Stimulated activated CD4-positive, alpha-beta T cell treated with anti-CD3 and anti-CD28 coated beads, Interleukin-2, amount 100 ng/mL, for 24 hours (primary cell): ENCODE results near the gene ETV4.
A peak's percentile ranks its signal among the peaks of the same experiment; 100 is the strongest.

Experiments used
- DNase-seq, 2 donors: peaks; one replicate each; pipeline ENCODE4 v3.0.0-alpha.2; 2020

The ETV4 gene

DNA sequence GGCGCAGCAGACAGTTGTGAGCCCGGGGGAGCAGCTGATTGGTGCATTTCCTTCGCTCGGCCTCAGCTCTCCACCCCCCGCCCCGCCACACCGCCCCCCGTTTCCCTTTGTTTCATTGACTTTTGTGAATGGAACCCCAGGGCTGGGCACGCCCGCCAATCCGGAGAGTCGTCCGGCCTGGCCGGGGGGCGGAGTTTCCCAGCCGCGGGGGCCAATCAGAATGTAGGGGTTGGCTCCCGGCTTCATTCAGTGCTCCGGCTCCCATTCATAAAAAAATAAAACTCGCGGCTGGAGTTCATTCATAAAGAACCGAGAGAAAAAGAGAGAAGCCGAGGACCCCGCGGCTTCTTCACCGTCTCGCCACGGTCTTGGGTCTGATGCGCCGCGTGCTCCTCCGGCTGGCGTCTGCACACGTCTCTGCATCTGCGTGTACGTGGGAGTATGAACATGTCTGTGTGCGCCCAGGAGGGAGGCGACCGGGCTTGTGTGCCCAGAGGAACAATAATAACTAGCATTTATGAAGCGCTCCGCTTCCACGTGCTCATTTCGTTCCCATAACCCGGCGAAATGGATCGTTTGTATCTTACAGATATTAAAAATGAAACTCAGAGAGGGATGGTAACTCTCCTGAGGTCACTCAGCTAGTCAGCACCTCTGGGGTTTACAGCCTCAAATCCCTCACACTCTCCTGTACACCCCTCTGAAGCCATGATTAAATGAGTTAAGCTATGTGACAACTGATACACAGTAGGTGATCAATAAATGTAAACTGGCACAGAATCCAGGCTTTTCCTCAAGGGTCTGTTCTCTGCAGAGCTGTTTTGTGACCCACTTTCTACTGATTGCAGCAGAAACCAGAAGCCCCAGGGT lies at the start of gene ETV4:
ETV4 (minus strand) TSS at position 22 of the 870 bp plus-strand sequence. CDS start 723 bp downstream, outside the sequence.
- peak; percentile 94 to 96 for DNase-seq

DNA sequence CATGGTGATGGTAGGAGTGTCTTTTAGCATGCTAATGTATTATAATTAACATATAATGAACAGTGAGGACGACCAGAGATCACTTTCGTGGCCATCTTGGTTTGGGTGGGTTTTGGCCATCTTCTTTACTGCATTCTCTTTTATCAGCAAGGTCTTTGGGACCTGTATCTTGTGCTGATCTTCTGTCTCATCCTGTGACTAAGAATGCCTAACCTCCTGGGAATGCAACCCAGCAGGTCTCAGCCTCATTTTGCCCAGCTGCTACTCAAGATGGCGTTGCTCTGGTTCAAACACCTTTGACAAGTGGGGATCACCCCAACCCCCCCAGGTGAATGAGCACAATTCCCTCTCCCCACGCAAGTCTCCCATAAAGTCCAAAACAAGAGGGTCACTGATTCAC lies 49.3 kb upstream of the ETV4 start:
- no peak for DNase-seq

DNA sequence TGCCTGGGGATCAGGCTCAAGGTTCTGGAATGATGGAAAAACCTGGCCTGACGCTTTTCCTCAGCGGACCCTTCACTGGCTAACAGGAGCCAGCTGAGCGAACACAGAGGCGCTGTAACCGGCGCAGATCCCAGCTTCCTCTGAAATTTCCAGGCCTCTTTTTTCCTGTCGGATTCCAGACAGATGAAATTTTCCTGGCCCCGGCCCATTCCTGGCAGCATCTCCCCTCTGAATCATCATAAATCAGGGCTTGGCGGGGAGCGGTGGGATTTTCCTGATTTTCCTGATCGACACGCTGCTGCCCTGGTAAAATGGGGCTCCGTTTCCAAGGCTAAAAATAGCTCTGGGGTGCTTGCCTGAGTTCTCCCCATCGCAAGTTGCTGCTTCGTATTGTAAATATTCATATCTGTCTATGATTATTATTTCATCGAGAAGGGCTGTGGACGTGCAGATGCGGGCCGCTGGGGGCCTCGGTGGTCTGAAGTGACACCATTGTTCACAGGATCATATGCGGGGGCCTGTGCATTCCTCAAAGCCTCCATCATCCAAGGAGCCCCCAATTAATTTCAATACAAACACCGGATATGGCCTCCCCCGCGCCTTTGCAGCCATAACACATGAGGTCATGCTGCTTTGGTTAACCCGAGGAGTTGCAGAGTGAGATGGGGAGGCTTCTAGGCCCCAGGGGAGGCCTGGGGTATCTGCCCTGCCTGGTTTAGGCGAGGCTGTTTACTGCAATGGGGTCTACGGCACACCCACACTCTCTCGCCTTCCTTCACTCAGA lies 45.8 kb upstream of the ETV4 start:
- no peak for DNase-seq

DNA sequence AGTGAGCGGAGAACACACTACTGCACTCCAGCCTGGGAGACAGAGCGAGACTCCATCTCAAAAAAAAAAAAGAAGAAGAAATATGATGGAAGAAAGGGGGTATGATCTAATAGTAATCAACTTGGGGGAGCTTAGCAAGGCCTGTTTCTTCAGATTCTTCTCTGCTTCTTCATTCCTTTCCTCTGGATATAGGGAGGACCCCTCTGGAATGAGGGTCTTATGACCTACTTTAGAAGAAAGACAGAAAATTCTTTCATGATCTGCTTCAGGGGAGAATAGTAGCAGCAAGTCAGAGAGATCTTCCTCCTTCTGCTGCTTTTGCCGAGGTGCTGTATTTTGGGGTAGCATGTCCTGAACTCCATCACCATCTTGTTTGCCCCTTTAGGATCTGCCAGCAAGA lies 44.9 kb upstream of the ETV4 start:
- no peak for DNase-seq

DNA sequence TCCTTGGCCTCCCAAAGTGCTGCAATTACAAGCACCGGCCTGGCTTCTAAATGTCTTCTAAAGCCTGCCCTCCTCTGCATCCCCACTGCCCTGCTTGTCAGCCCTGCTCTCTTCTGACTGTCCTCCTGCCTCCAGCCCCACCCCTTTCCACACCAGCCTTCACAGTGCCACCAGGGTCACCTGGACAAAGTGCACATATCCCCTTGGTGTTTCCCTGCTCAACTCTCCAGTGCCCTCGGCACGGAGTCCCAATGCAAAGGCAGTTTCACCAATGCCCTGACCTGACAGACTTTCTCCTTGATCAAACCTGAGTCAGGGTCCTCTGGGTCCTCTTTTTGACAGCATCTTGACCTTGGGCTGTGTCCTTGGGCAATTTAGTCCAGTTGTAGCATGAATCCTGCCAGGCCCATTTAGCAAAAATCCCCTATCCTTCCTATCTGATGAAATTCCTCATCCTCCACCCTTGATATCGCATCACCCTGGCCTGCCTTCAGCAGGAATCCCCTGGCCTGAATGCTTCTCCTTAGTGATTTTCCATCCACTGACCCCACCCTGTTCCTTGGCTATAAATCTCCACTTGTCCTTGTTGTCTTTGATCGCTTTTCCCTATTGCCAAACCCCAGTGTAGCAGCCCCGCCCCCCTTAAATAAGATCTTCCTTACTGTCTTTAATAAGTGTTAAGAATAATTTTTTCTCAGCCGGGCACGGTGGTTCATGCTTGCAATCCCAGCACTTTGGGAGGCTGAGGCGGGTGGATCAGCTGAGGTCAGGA lies 42.7 kb upstream of the ETV4 start:
- DNase-seq, result no peak

DNA sequence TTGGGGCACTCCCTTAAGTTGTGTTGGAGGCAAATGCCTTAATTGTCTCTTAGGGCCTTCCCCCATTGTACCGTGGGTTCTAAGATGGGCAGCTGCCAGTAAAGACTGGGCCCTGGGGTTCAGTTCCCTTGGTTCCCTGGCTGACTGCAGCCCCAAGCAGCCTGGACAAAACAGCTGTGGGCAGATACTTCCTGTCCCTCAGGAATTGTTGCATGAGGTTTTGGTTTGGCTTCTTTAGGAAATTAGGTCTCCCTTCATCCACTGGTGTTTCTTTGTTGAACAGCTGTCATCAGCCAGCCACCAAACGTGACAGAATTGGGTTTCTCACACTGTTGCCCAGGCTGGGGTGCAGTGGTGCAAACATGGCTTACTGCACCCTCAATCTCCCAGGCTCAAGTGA lies 42.0 kb upstream of the ETV4 start:
- DNase-seq, result no peak

DNA sequence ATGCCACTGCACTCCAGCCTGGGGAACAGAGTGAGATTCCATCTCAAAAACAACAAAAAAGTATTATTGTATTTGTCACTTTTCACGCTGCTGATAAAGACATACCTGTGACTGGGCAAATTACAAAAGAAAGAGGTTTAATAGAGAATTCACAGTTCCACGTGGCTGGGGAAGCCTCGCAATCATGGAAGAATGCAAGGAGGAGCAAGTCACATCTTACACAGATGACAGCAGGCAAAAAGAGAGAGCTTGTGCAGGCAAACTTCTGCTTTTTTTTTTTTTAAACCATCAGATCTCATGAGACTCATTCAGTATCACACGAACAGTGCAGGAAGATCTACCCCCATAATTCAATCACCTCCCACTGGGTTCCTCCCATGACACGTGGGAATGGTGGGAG lies 41.5 kb upstream of the ETV4 start:
- no peak for DNase-seq

DNA sequence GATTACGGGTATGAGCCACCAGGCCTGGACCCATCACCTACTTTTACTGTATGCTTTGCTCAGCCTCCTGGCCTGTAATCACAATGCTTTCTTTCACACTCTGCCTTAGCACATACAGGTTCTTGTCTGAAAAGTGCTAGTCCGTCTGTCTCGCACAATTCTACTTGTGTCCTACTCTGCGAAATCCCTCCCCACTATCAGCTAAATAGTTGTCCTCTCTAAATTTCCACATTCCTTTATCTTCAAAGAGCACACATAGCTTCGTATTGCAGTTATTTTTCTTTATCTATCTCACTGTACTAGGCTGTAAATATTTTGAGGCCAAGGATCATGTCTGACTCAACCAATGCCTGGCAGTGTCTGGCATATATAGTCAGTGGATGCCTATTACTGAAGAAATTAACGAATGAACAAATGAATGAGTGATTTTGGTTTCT lies 38.5 kb upstream of the ETV4 start:
- DNase-seq, result no peak

DNA sequence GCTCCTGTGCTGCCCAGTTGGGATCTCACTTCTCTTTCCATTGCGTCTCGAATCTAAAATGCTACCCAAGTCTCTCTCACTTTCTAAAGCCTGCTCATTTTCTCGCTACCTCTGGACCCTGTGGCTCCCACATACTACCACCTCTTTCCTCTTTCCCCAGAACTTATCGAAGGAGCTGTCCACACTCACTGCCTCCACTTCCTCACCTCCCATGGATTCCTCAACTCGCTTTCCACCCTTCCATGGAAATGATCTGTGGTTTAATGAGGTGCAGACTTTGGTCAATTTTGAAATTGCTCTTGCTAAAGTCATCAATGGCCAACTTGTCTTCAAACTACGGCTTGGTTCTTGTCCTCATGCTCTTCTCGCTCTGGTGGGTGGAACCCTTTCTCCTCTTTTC lies 37.2 kb upstream of the ETV4 start:
- no peak for DNase-seq

DNA sequence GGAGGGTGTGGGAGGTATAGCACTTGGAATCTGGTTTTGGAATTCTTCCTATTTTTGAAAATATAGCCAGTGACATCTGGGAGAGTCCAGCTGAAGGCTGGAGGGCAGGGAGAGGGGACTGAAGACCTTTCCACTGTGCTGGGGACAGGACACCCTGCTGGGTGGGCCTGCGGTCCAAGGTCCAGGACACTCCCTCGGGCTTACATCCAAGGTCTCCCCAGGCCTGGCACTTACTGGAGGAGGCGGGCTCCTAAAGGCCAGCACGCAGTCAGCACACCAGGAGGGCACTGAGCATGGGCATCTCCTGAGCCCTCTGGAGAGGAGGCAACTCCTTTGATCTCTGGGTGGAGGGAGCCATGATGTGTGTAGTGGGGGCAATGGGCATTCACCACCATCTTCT lies 35.5 kb upstream of the ETV4 start:
- DNase-seq, result no peak

DNA sequence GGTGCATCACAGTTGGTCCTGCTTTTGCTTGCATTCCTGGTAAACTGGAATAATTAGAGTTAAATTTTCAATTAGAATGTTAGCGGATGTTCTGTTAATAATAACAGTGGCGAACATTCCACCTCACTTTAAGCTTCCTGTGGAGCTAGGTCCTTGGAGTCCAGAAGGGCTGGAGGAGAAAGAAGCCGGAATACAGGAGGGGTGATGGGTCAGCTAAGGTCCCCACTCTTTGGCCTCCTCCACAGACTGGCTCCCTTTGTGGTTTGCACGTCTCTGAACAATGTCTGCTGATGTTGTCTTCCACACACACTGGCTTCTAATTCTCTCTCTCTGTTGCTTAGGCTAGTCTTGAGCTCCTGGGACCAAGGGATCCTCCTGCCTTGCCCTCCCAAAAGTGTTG lies 35.0 kb upstream of the ETV4 start:
- DNase-seq, result no peak

DNA sequence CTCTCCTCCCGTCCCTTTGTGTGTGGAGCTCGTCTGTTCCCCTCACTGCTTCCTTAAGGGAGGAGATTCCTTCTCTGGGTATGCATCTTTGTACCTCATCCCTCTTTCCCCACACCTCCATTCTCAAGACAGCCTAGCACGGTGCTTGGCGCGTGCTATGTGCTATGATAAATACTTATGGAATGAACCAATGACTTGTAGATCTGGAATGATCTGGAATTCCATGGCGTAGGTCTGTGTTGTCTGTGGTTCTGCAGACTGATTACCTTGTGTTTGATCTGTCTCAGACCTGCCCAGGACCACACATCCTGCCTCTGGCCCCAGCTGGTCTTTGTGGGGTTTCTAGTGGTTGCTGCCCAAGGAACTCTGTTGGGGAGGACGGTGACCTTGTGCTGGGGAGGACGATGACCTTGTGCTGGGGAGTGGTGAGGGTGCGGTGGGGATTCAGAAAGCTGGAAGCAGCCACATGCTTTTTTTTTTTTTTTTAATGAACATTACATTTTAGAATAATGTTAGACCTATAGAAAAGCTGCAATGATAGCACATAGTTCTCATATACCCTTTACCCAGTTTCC lies 33.5 kb upstream of the ETV4 start:
- DNase-seq, result no peak

DNA sequence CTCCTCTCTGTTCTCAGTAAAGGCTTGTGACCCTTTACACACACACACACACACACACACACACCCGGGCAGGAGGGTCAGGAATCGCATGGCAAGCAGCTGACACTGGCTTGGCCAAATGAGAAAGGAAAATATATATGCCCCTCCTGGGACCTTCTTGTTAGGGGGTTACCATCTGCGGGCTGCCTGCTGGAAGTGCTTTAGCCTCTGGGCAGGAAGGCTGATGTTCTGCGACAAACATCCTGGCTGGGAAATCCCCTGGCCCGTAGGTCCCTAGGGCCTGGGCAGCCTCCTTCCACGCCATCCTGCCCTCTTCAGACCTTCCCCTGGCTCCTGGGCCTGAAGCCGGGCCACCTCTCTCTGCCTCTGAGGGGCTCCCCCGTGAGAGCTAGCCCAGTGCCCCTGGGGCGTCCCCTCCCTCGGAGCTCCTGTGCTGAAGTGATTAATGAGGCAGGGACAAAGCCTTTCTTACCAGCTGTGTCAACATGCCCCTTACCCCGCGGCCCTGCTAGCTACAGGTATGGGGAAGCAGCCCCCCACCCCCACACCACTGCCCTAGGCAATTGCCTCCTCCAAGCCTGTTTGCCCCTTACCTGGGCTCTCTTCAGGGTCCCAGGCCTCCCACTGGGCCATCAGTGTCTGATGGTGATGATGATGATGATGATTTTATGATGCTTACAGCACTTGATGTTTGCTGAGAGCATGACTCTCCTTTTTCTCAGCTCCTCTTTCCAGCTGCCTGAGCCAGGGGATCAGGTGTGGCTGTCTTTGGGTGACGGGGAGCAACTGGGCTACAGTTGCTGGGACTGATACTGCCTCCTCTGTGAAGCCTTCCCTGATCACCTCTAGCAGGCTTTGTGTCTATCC lies 32.8 kb upstream of the ETV4 start:
- DNase-seq, result peak; percentile 18 to 29

DNA sequence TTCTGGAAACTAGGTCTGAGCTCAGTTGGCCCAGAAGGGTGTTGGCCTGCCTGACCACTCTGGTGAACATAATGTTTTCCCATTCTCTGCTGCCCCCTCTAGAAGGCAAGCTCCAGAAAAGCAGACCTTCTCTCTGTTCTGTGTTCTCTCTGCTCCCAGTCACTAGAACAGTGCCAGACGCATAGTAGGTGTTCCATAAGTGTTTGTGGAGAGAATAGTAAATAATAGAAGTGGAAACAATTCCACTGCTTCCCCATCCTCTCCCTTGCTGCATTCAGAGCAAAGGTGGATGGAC lies 32.2 kb upstream of the ETV4 start:
- DNase-seq, result no peak

DNA sequence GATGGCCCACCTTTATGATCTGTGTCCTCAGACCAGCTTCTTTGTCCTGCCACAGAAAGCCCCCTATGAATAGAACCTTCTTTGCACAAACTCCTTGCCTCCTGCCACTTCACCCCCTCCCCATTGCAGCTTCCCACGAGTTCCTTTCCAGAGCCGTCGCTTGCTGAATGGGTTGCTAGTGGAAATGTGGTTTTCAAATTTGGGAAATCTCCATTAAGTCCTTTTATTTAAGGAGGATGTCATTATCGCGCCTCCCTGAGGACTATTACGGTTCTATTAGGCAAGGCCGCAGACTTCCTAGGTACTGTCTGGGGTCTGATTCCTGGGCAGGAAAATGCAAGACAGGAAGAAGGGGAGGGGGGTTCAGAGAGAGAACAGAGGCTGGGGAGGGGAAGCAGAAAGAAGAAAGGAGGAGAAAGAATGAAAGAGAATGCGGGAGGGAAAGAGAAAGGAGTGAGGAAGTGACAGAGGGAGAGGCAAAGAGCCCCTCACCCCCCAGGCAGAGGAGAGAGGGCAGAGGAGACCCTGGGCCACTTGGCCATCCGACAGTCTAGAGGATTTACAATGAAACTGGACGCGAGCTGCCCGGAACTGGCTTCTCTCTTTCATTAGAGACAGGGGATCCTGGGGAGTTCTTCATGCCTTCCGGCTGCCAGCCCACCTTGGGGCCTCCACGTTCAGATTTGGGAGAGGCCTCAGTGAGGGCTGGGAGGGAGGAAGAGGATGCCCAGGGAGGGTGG lies 31.7 kb upstream of the ETV4 start:
- no peak for DNase-seq

DNA sequence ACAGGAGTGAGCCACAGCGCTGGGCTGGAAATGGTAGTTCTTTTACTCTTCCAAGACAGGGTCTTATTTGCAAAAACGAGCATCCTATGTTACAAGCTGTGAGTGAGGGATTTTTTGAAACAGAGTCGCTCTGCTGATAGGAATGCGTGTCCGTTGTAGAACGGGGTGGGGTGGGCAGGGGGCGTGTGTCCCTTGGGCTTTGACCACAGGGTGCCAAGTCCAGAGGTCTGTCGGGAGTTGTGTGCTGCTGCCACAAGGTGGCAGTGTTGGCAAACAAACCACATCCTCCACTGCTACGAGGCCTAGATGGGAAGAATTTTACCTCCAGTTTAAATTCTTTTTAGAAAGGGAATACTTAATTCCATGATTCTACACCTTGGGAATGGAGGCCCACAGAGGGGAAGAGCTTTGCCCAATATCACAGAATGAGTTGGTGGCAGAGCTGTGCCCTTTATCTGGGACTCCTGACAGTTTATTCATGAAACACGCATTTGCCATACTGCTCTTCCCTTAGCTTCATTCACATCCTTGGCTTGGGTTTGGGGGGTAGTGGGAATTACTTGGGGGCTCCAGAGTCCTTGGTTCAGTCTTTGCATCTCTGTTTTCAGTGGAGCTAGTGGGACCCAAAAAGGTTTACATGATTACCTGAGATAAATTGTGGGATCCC lies 30.6 kb upstream of the ETV4 start:
- DNase-seq, result peak; percentile 71 to 72

DNA sequence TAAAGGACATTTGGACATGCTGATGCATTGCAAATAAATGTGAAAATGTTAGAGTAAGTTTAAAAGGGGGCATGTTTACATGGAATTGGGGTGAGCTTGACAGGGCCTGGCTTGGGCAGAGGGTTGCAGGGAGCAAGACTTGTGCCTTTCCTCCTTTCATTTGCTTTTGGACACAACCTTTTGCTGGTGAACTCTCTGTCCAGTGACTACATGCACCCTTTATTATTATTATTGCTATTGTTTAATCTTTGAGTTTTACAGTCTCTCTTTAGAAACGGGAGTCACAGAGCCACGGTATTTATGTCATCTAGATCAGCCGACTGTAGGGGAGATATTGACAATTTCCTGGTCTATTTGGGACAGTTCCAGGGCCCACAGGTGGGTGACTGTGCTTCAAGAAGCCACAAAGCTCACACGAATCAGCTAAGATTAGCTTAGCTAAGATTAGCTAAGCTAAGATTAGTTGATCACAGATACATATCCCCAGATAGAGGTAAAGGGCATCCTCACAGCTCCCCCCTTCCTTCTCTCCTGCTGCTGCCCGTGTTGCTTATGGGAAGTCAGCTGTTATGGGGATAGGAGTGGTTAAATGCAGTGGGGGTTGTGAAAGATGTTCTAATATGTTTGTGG lies 28.9 kb upstream of the ETV4 start:
- DNase-seq, result no peak

DNA sequence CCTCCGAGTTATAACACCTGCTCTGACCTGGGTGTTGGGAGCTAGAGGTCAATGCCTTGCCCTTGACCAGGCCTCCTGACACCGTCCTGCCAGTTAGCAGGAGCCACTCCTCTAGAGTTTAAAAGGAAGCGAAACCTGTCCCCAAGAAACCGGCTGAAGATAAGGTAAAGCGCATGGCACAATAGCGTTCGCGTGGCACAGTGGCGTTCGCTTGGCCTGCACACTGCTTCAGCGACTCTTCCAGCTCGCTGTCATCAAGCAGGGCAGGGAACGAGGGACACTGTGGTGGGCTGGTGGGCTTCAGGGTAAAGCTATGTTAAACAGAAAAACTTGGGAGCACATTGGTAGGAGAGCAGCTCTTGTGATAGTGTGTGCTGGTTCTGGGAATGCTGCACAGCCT lies 28.2 kb upstream of the ETV4 start:
- no peak for DNase-seq

DNA sequence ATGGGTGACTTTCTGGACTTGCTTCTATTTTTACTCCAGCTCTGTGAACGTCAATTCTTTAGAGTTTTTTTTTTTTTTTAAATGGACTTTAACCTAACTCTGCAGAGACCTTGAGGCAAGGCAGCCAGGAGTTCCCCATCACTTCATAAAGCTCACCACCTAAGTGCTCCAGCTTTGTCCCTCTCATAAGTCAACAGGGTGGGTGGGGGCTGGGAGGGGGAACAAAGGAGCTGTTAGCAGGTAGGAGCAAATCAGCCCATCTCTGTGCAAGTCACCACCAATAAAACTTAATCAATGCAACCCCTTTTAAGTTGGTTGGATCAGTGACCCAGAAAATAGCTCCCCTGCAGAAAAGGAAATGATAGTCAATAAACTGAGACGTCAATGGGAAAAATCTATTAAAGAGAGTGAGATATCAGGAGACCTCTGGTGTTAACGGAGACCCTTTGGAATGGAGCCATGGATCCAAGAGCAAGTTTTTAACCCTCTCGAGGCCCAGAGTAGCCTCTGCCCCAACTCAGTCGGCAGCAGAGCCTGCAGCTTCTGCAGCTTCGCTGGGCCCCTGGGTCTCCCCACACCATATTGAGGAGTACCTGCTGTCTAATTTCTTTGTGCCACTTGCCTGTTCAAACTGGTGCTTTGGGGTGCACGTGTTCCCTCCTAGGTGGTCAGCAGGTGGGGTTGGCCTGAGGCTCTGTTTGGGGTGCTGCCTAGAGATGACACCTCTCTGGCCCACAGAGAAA lies 27.6 kb upstream of the ETV4 start:
- DNase-seq, result no peak
